HepG2 (cell line): ENCODE measurements around the gene PCGF2. TPM values are rescaled to one million over a fixed set of nuclear protein-coding genes. Genes with fewer than 3 reads are reported as not detected.

Experiments used
- ATAC-seq: fragments of 200-7000 bp; cut with Tn5 transposase; 3 replicates; pipeline ENCODE4 v1.9.1; 2020; ENCODE audit warnings: mild to moderate bottlenecking, moderate library complexity
- BruUV-seq: library from RNA; stranded (reverse); fragments of 400-500 nt; replicated peaks from 2 replicates; lab custom pipeline; 2021; lab: Mats Ljungman, UMichigan
- CTCF ChIA-PET: fragments of 300-600 bp; formaldehyde crosslinking; extraction: SDS; loops from one replicate; lab custom pipeline; 2021; ENCODE audit warnings: low total read pairs, inconsistent platforms, low intra/inter-chr PET ratio; lab: Yijun Ruan, JAX
- POLR2A ChIA-PET: fragments of 350-600 bp; sonication (Branson Sonifier 250); formaldehyde crosslinking; loops from one replicate; lab custom pipeline; 2020; ENCODE audit warnings: antibody characterized with exemption, inconsistent platforms; lab: Yijun Ruan, JAX
- DNase-seq: peaks from one replicate; pipeline ENCODE4 v3.0.0-alpha.2; 2015; ENCODE audit warnings: low spot score
- FAIRE-seq: peaks from 3 replicates; lab custom pipeline; 2011; peaks lifted over from hg19 to GRCh38; lab: Jason Lieb, UNC
- H2AFZ ChIP-seq: one replicate; pipeline ENCODE4 v1.6.1; 2011; ENCODE audit warnings: low read length, inconsistent platforms
- H3K27ac ChIP-seq: fragments of 300-600 bp; 3 replicates; pipeline ENCODE4 v1.8.0; 2011; ENCODE audit warnings: mixed run types, mild to moderate bottlenecking, mixed read lengths, low read length, inconsistent platforms; ENCODE audit not compliant: insufficient read depth; ENCODE audit errors: extremely low read length
- H3K27me3 ChIP-seq, 2 experiments: fragments of 200-600 bp in 1 of 2; 2 replicates in 1 of 2; 3 replicates in 1 of 2; pipeline versions ENCODE4 v1.6.0 to v1.8.0; 2011; ENCODE audit warnings: low read length in 2 of 2, mild to moderate bottlenecking in 2 of 2, moderate library complexity in 2 of 2, inconsistent platforms in 1 of 2; ENCODE audit not compliant: insufficient read depth in 2 of 2, control insufficient read depth in 1 of 2
- H3K36me3 ChIP-seq, 2 experiments: fragments of 200-600 bp in 1 of 2; replicated peaks in 1 of 2; 2 replicates in 1 of 2; 3 replicates in 1 of 2; pipeline versions ENCODE4 v1.5.1 to v1.8.0; 2011; ENCODE audit warnings: low read length in 2 of 2, inconsistent platforms in 1 of 2; ENCODE audit not compliant: insufficient read depth in 2 of 2, control insufficient read depth in 1 of 2
- H3K4me1 ChIP-seq: 2 replicates; pipeline ENCODE4 v1.5.1; 2012; ENCODE audit warnings: low read length, inconsistent platforms; ENCODE audit not compliant: insufficient read depth
- H3K4me2 ChIP-seq: 2 replicates; pipeline ENCODE4 v1.6.0; 2011; ENCODE audit warnings: low read depth, low read length, inconsistent platforms
- H3K4me3 ChIP-seq, 3 experiments: fragments of 200-600 bp in 1 of 3; sonication (generic), shearing (Covaris generic) in 1 of 3; replicated peaks in 1 of 3; 2 replicates each; pipeline ENCODE4 v1.5.1; 2011 to 2016; ENCODE audit warnings: low read length in 3 of 3, inconsistent platforms in 2 of 3, low read depth in 2 of 3, mild to moderate bottlenecking in 2 of 3, control low read depth in 1 of 3, mixed read lengths in 1 of 3; ENCODE audit not compliant: insufficient read depth in 1 of 3
- H3K79me2 ChIP-seq: one replicate; pipeline ENCODE4 v1.6.1; 2011; ENCODE audit warnings: low read length, inconsistent platforms; ENCODE audit not compliant: insufficient read depth
- H3K9ac ChIP-seq: 2 replicates; pipeline ENCODE4 v1.6.0; 2011; ENCODE audit warnings: mild to moderate bottlenecking, low read depth, low read length, inconsistent platforms; ENCODE audit not compliant: insufficient read depth
- H3K9me3 ChIP-seq: 2 replicates; pipeline ENCODE4 v1.5.1; 2012; ENCODE audit warnings: mild to moderate bottlenecking, low read length
- H4K20me1 ChIP-seq: 2 replicates; pipeline ENCODE4 v1.6.0; 2011; ENCODE audit warnings: inconsistent platforms, mild to moderate bottlenecking, low read length, moderate library complexity; ENCODE audit not compliant: insufficient read depth
- FOSL1 ChIP-seq: sonication (generic); formaldehyde crosslinking; IDR thresholded peaks from 2 replicates; pipeline ENCODE4 v1.9.0; 2021; ENCODE audit warnings: missing genetic modification reagents, borderline replicate concordance
- POGZ ChIP-seq: sonication (generic); formaldehyde crosslinking; IDR thresholded peaks from 2 replicates; pipeline ENCODE4 v1.4.0; 2020; ENCODE audit warnings: mild to moderate bottlenecking, missing genetic modification reagents
- PRMT3 ChIP-seq: sonication (generic); formaldehyde crosslinking; IDR thresholded peaks from 2 replicates; pipeline ENCODE4 v1.8.1; 2022; ENCODE audit warnings: low read depth, mild to moderate bottlenecking, moderate library complexity, missing genetic modification reagents, borderline replicate concordance
- RBAK ChIP-seq: sonication (generic); formaldehyde crosslinking; IDR thresholded peaks from 2 replicates; pipeline ENCODE4 v1.5.1; 2020; ENCODE audit warnings: mild to moderate bottlenecking, missing genetic modification reagents
- ZNF501 ChIP-seq: sonication (generic); formaldehyde crosslinking; IDR thresholded peaks from 2 replicates; pipeline ENCODE4 v1.5.1; 2020; ENCODE audit warnings: mild to moderate bottlenecking, moderate library complexity, missing genetic modification reagents
- ZNF724P ChIP-seq: sonication (generic); formaldehyde crosslinking; IDR thresholded peaks from 2 replicates; pipeline ENCODE4 v1.8.0; 2022; ENCODE audit warnings: missing genetic modification reagents, borderline replicate concordance
- WGBS: methylation state at CpG from one replicate; pipeline ENCODE4 v1.1.6; 2017; ENCODE audit warnings: low lambda C conversion rate; 5-methylcytosine and 5-hydroxymethylcytosine counted together
- in situ Hi-C: cut with HindIII; loops from 2 replicates; pipeline ENCODE4 v1.10.0; 2017; ENCODE audit warnings: low pct_unique_long_range_greater_than_20kb; ENCODE audit not compliant: extremely low pct_ligation_motif_present
- intact Hi-C: fragments of 100-400 bp; cut with micrococcal nuclease; formaldehyde crosslinking; loops from one replicate; pipeline ENCODE4 v1.10.0; 2022; ENCODE audit not compliant: unreplicated experiment
- polyA plus RNA-seq, 8 experiments: library from polyadenylated mRNA; depleted of rRNA in 3 of 8; stranded (reverse) in 7 of 8; unstranded in 1 of 8; fragments of >200 nt; fragmentation: Illumina TruSeq in 4 of 8; extraction: Trizol in 4 of 8; gene quantifications; 2 replicates each; pipeline versions ENCODE4 v1.2.1 to v1.2.3, GENCODE V29; 2011 to 2016; ENCODE audit warnings: low read depth in 4 of 8, missing spikeins in 1 of 8, mixed read lengths in 1 of 8; ENCODE audit not compliant: insufficient read depth in 1 of 8
- total RNA-seq, 5 experiments: library from RNA; depleted of rRNA; stranded (reverse); fragments of >200 nt; fragmentation: Illumina TruSeq; extraction: Trizol; gene quantifications; 2 replicates each; pipeline ENCODE4 v1.2.3, GENCODE V29; 2016; ENCODE audit warnings: low read depth in 1 of 5
- TF ChIP-seq, protein P1 (sequence below): sonication (generic); formaldehyde crosslinking; conservative IDR thresholded peaks from 2 replicates; pipeline ENCODE4 v1.4.0; 2020; ENCODE audit warnings: missing genetic modification reagents
- TF ChIP-seq, protein P2 (sequence below): sonication (generic); formaldehyde crosslinking; IDR thresholded peaks from 2 replicates; pipeline ENCODE4 v1.5.1; 2020; ENCODE audit warnings: missing genetic modification reagents, mild to moderate bottlenecking, borderline replicate concordance
- TF ChIP-seq, protein P3 (sequence below): sonication (generic); formaldehyde crosslinking; IDR thresholded peaks from 2 replicates; pipeline ENCODE4 v1.8.1; 2022; ENCODE audit warnings: low read depth, mild to moderate bottlenecking, missing genetic modification reagents

Gene PCGF2
- total and polyA plus RNA-seq, 2 of the 13 experiments (the other 11 are each of a cell fraction or from before 2014, with no cell fraction given), result 11.6 to 29.4 TPM

DNA sequence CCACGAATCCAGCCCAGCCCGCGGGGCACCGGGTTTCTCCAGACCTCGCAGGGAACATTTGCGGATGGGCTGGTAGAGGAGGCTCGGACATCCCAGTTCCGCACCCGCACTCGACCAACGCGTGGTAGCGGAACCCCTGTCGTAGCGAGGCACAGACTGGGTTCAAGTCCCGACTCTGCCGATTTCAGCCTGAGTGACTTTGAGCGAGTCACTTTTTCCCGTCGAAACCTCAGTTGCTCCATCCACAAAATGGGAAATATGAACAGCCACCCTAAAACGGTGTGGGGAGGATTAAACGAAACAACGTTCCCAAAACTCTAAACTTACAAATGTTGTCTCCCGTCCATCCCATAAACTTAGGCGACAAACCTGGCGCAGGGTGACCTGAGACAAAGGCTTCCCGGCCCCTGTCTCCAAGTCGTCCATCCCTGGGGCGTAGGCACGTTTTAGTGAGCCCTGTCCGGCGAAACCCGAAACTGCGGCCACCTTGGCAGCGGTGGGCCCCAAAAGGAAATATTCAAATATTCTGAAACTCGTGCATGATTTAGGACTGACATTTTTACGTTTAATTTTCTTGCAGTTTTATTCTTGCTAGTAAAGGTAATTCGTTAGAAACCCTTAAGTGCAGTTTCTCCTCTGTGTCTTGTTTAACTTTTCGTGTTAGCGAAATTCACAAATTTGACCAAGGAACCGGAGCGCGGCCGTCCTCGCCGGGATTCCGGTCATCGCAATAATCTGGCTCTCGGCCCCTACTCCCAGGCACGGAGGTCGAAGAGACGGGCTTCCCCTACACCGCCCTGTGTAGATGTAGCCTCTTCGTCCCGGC is 45.0 kb downstream of the PCGF2 start:
- intact Hi-C loops (no loop called here), in situ Hi-C loops (no loop called here)
- H3K4me3 ChIP-seq, result peak overlapping the region; percentile 63 to 99 (median 71)
- no peak overlapping the region for H2AFZ ChIP-seq
- H3K27me3 ChIP-seq, result no peaks in the 10 kb centered on the region; a peak in 1 of 5 replicates
- H3K9ac ChIP-seq, result peak overlapping the region; percentile 89
- TSS peak; percentile 81 for BruUV-seq
- CTCF ChIA-PET, result interaction anchor here (1.8 kb wide), 1 partner anchor 27 kb away, joined by 4 read pairs; the partner anchor contains the start of gene CISD3
- 2% methylated on average over 45 of the region's 55 CpGs for WGBS
- no peaks in the 10 kb centered on the region for H3K9me3 ChIP-seq
- FAIRE-seq, result no peak
- H3K79me2 ChIP-seq, result peaks cover 45% of the 10 kb centered on the region
- H3K36me3 ChIP-seq, result peaks cover 2 to 11% of the 10 kb centered on the region in 2 experiments
- ATAC-seq, result no peak
- no peak for DNase-seq
- peak overlapping the region; percentile 99 for H3K4me2 ChIP-seq
- H3K27ac ChIP-seq, result peak overlapping the region; percentile 99
- peaks cover 12% of the 10 kb centered on the region for H4K20me1 ChIP-seq
- POLR2A ChIA-PET, result interaction anchor here (0.7 to 8.9 kb wide), 21 partner anchors 11 to 167 kb away, joined by 3 to 106 read pairs (median 6); partner anchors contain the start of genes CISD3, EPOP, LASP1 and PSMB3
- H3K4me1 ChIP-seq, result peaks cover 67% of the 10 kb centered on the region
- TF ChIP-seq, protein P1, sequence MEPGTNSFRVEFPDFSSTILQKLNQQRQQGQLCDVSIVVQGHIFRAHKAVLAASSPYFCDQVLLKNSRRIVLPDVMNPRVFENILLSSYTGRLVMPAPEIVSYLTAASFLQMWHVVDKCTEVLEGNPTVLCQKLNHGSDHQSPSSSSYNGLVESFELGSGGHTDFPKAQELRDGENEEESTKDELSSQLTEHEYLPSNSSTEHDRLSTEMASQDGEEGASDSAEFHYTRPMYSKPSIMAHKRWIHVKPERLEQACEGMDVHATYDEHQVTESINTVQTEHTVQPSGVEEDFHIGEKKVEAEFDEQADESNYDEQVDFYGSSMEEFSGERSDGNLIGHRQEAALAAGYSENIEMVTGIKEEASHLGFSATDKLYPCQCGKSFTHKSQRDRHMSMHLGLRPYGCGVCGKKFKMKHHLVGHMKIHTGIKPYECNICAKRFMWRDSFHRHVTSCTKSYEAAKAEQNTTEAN (CRISPR knock-in tag), result no peak
- TF ChIP-seq RBAK (no peak), ZNF724P (CRISPR knock-in tag) (0 out of 2 replicates have a peak, but pooled peaks have one; percentile 23), POGZ (CRISPR knock-in tag) (no peak), PRMT3 (CRISPR knock-in tag) (no peak), ZNF501 (CRISPR knock-in tag) (peak; percentile 24; the same call in 1 of the 2 replicates), FOSL1 (0 out of 2 replicates have a peak, but pooled peaks have one; percentile 34)
- TF ChIP-seq, protein P2, sequence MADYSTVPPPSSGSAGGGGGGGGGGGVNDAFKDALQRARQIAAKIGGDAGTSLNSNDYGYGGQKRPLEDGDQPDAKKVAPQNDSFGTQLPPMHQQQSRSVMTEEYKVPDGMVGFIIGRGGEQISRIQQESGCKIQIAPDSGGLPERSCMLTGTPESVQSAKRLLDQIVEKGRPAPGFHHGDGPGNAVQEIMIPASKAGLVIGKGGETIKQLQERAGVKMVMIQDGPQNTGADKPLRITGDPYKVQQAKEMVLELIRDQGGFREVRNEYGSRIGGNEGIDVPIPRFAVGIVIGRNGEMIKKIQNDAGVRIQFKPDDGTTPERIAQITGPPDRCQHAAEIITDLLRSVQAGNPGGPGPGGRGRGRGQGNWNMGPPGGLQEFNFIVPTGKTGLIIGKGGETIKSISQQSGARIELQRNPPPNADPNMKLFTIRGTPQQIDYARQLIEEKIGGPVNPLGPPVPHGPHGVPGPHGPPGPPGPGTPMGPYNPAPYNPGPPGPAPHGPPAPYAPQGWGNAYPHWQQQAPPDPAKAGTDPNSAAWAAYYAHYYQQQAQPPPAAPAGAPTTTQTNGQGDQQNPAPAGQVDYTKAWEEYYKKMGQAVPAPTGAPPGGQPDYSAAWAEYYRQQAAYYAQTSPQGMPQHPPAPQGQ (CRISPR knock-in tag), result no peak
- TF ChIP-seq, protein P3, sequence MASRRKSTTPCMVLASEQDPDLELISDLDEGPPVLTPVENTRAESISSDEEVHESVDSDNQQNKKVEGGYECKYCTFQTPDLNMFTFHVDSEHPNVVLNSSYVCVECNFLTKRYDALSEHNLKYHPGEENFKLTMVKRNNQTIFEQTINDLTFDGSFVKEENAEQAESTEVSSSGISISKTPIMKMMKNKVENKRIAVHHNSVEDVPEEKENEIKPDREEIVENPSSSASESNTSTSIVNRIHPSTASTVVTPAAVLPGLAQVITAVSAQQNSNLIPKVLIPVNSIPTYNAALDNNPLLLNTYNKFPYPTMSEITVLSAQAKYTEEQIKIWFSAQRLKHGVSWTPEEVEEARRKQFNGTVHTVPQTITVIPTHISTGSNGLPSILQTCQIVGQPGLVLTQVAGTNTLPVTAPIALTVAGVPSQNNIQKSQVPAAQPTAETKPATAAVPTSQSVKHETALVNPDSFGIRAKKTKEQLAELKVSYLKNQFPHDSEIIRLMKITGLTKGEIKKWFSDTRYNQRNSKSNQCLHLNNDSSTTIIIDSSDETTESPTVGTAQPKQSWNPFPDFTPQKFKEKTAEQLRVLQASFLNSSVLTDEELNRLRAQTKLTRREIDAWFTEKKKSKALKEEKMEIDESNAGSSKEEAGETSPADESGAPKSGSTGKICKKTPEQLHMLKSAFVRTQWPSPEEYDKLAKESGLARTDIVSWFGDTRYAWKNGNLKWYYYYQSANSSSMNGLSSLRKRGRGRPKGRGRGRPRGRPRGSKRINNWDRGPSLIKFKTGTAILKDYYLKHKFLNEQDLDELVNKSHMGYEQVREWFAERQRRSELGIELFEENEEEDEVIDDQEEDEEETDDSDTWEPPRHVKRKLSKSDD (CRISPR knock-in tag), result peak; percentile 19; the same call in 1 of the 2 replicates
